Esophagus squamous epithelium (tissue), 4 donors: ENCODE results near the gene WRAP53.

Experiments used
- CTCF ChIP-seq, 6 experiments: fragments of 450-650 bp in 4 of 6; fragments of 200-600 bp in 2 of 6; sonication (generic) in 2 of 6; IDR thresholded peaks; one replicate each; pipeline ENCODE4 v1.5.1; 2016 to 2019; ENCODE audit warnings: antibody characterized with exemption in 6 of 6, mild to moderate bottlenecking in 4 of 6, moderate library complexity in 4 of 6
- POLR2A ChIP-seq, 4 donors: fragments of 450-650 bp; IDR thresholded peaks; one replicate each; pipeline ENCODE4 v1.6.1; 2017; ENCODE audit warnings: antibody characterized with exemption in 4 of 4, mild to moderate bottlenecking in 4 of 4, moderate library complexity in 3 of 4

GRCh38 chr17:7697828-7698588 is 9.7 kb downstream of the WRAP53 start:
- TF ChIP-seq POLR2A (IDR thresholded peaks at IDR 0.05) (no peak), CTCF (IDR thresholded peaks at IDR 0.05) (no peak)
